Nephron (organoid): Measurements from ENCODE around the gene TFAP2B.

Experiments
- H3K27ac Mint-ChIP-seq, 3 experiments: 2 replicates each; pipeline ENCODE4 v1.8.0; 2020; ENCODE audit warnings: mixed read lengths in 3 of 3, mild to moderate bottlenecking in 2 of 3, moderate library complexity in 1 of 3
- H3K27me3 Mint-ChIP-seq: 2 replicates; pipeline ENCODE4 v1.8.0; 2021; ENCODE audit warnings: low read depth, mild to moderate bottlenecking, moderate library complexity, mixed read lengths
- H3K36me3 Mint-ChIP-seq: 2 replicates; pipeline ENCODE4 v1.8.0; 2020; ENCODE audit warnings: low read depth, mixed read lengths
- H3K4me1 Mint-ChIP-seq: 2 replicates; pipeline ENCODE4 v1.8.0; 2020; ENCODE audit warnings: mixed read lengths
- H3K4me3 Mint-ChIP-seq, 3 experiments: 2 replicates each; pipeline ENCODE4 v1.8.0; 2020; ENCODE audit warnings: mild to moderate bottlenecking in 3 of 3, mixed read lengths in 3 of 3, moderate library complexity in 2 of 3
- H3K9me3 Mint-ChIP-seq: 2 replicates; pipeline ENCODE4 v1.8.0; 2020; ENCODE audit warnings: mixed read lengths
- TF ChIP-seq, protein P1 (sequence below), 3 experiments: fragments of 200-600 bp; sonication (generic); IDR thresholded peaks; one replicate each; pipeline ENCODE4 v1.5.0; 2021; ENCODE audit warnings: antibody characterized with exemption in 3 of 3; ENCODE audit not compliant: unreplicated experiment in 3 of 3

Gene TFAP2B

DNA sequence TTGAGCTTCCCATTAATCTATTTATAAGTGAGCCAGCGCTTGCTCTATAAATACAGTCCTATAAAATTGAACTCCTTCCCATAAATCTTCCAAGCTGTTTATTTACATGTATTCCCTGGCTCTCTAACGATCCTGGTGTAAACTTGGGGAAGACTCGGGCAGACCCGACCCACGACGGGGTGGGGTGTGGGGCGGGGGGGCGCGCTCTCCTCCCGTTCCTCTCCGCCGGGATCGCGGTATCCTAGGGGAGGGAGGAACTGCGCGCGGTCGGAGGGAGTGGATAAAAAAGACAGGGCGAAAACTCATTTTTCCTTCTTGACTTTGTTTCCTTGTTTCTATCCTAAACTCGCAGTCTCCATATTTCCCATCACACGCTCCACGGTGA, 31.1 kb downstream of the TFAP2B start:
- peak overlapping the region in 1 of 3 experiments; percentile 91 for H3K27ac Mint-ChIP-seq
- no peaks in the 10 kb centered on the region for H3K9me3 Mint-ChIP-seq
- no peaks in the 10 kb centered on the region for H3K36me3 Mint-ChIP-seq
- TF ChIP-seq, protein P1, sequence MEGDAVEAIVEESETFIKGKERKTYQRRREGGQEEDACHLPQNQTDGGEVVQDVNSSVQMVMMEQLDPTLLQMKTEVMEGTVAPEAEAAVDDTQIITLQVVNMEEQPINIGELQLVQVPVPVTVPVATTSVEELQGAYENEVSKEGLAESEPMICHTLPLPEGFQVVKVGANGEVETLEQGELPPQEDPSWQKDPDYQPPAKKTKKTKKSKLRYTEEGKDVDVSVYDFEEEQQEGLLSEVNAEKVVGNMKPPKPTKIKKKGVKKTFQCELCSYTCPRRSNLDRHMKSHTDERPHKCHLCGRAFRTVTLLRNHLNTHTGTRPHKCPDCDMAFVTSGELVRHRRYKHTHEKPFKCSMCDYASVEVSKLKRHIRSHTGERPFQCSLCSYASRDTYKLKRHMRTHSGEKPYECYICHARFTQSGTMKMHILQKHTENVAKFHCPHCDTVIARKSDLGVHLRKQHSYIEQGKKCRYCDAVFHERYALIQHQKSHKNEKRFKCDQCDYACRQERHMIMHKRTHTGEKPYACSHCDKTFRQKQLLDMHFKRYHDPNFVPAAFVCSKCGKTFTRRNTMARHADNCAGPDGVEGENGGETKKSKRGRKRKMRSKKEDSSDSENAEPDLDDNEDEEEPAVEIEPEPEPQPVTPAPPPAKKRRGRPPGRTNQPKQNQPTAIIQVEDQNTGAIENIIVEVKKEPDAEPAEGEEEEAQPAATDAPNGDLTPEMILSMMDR (IDR thresholded peaks at IDR 0.05; ENCODE audit: unreplicated experiment in 3 of 3) = no peak
- peaks cover 17% of the 10 kb centered on the region for H3K4me1 Mint-ChIP-seq
- peak overlapping the region; percentile 73 to 79 (median 77) for H3K4me3 Mint-ChIP-seq
- peaks cover 100% of the 10 kb centered on the region for H3K27me3 Mint-ChIP-seq

DNA sequence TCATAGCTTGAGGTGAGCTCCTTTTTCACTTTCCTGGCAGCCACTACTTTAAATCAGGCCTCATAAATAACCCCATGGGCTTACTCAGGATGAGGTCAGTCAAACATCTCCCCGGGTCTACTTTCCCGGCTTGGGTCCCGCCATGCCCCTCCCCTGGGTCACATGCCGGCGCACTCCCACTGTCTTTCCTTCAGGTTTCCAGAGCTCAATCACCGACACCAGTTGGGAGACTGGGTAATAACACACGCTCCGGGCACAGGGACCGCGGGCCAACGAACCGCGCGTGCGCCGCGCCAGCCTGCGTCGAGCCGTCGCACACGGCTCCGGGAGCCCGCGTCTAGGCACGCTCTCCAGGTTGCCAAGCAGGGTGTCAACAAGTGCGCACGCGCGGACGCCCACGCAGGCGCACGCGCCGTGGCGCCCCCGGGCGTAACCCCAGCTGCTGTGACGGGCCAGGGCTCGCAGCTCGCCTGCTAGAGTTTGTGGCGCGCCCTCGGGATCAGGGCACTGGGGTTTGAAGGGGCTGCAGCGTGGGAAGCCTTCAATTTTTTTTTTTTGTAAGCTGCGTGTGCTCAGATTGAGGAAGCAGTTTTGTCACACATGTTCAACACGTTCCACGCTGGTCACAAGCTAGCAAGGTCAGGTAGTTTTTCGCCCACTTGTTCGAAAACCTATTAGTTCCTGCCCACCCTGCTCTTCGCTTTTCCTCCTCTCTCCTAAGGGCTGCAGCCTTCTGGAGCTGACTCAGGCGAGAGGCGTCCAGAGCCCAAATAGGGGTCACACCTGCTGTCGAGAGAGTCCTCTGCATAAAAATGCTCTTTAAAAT, 31.8 kb downstream of the TFAP2B start:
- Mint-ChIP-seq H3K27ac (peak overlapping the region in 1 of 3 experiments; percentile 91), H3K4me3 (peak overlapping the region; percentile 73 to 79 (median 77)), H3K9me3 (no peaks in the 10 kb centered on the region), H3K4me1 (peaks cover 15% of the 10 kb centered on the region), H3K36me3 (no peaks in the 10 kb centered on the region), H3K27me3 (peaks cover 97% of the 10 kb centered on the region)
- TF ChIP-seq, protein P1 (IDR thresholded peaks at IDR 0.05; ENCODE audit: unreplicated experiment in 3 of 3) = no peak

DNA sequence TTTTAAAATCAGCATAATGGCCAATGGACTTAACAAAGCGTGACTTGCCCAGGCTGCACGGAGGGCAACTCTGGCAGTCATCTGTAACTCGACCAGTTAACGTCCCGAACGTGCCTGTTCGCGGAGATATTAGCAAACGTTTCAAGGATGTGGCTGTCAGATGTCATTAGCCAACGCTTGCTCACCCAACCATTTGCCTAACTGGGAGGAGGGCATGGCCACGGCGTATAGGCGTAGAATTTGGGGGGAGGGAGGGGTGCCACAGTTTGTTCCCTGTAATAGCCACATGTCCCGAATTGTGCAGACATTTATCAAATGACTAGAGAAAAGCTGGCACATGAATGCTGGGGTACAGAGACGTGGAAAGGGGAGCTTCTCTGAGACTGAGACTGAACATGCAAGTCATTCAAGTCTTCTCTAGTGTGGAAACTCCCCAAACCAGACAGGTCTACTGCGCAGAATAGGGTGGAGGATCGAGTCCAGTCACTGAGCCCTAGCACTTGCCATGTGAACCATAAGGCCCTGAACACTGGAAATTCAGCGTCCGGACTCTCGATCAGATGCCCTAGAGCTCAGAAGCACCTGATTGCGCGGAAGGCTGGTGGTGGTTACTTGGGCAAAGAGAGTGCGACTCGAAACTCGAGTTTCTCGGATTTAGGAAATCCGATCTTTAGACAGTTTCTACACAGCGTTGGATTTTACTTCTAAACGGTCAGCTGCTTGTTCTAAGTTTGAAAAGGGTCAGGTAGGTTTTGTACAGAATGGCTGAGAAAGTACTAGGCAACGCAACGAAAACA, 32.6 kb downstream of the TFAP2B start:
- TF ChIP-seq, protein P1 (IDR thresholded peaks at IDR 0.05; ENCODE audit: unreplicated experiment in 3 of 3) = no peak
- H3K4me1 Mint-ChIP-seq = peaks cover 13% of the 10 kb centered on the region
- H3K9me3 Mint-ChIP-seq = no peaks in the 10 kb centered on the region
- H3K27me3 Mint-ChIP-seq = peaks cover 96% of the 10 kb centered on the region
- H3K4me3 Mint-ChIP-seq = peak overlapping the region; percentile 33 to 77 (median 73)
- H3K36me3 Mint-ChIP-seq = no peaks in the 10 kb centered on the region
- H3K27ac Mint-ChIP-seq = peak overlapping the region in 1 of 3 experiments; percentile 53

DNA sequence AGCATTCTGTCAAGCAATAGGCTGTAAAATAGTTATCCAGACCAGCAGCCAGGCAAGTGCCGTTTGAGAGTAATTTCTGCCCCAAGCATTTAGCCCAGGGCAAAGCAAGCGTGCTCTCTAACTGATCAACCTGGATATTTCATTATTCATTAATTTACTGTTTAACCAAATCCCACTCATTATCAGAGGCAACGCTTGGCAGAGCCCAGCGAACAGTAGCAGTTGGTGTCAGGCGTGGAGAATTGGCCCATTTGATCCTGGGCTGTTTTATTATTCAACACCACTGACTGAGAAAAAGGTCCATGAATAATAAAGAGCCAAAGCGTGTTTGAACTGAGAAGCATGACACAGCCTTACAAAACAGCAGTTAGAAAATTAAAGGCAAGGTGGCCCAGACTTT, 35.3 kb downstream of the TFAP2B start:
- peaks cover 2% of the 10 kb centered on the region for H3K9me3 Mint-ChIP-seq
- H3K4me3 Mint-ChIP-seq = no peak overlapping the region
- peaks cover 79% of the 10 kb centered on the region for H3K27me3 Mint-ChIP-seq
- peak overlapping the region in 1 of 3 experiments; percentile 72 for H3K27ac Mint-ChIP-seq
- H3K4me1 Mint-ChIP-seq = peaks cover 13% of the 10 kb centered on the region
- TF ChIP-seq, protein P1 (IDR thresholded peaks at IDR 0.05; ENCODE audit: unreplicated experiment in 3 of 3) = no peak
- H3K36me3 Mint-ChIP-seq = no peaks in the 10 kb centered on the region

GRCh38 chr6:50861692-50862091, 43.0 kb downstream of the TFAP2B start:
- Mint-ChIP-seq H3K27ac (no peak overlapping the region), H3K4me1 (peaks cover 4% of the 10 kb centered on the region), H3K4me3 (no peak overlapping the region), H3K27me3 (peaks cover 29% of the 10 kb centered on the region), H3K36me3 (no peaks in the 10 kb centered on the region), H3K9me3 (peaks cover 2% of the 10 kb centered on the region)
- TF ChIP-seq, protein P1 (IDR thresholded peaks at IDR 0.05; ENCODE audit: unreplicated experiment in 3 of 3) = no peak
